NB4 (cell line): Measurements from ENCODE around the gene NR2F2.

Experiments
- POLR2A ChIP-seq: IDR thresholded peaks from 2 replicates; pipeline ENCODE4 v1.6.1; 2011; ENCODE audit warnings: mild to moderate bottlenecking; ENCODE audit not compliant: insufficient read length; ENCODE audit errors: extremely low read depth
- TF ChIP-seq, protein P1 (sequence below): IDR thresholded peaks from one replicate; pipeline ENCODE4 v1.5.1; 2012; ENCODE audit warnings: low read depth, low read length

DNA sequence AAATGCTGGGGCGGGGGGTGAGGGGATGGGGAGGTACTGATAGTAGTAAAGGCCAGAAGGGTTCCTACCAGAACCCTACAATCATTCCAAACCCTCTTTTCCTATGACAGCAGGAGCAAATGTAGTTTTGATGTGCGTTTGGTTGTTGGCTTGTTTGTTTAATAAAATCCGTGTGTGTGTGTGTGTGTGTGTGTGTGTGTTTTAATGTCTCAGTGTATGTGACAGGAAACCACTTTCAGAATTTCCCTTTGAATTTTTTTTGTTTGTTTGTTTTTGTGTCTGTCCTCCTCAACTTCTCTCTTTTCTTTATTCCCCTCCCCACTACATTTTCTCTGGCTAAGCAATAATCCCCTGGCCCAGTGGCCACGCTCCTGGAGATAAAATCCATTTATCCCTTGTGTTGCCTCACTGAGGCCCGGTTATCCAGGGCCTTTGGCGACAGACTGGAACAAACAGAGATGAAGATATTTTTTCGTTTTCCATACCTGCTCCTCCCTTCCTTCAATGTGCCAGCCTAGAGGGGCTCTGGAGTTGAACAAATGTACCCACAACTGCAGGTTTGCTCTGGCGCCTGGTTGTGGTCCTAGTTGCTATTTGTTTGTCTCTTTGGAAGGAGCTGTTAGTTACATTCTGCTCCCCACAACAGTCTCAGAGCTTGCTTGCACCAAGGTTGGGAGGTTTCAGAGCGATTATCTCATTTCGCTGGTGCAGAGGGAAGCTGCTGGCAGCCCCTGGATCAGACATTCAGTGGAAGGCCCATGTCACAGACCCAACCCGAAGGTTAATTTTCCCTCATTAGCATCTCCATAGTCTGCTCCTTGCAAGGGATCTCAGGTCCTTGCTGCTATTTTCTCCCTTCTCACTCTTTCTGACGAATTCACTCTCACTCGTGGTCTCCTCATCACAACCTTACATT lies 17.9 kb downstream of the NR2F2 start:
- TF ChIP-seq, protein P1, sequence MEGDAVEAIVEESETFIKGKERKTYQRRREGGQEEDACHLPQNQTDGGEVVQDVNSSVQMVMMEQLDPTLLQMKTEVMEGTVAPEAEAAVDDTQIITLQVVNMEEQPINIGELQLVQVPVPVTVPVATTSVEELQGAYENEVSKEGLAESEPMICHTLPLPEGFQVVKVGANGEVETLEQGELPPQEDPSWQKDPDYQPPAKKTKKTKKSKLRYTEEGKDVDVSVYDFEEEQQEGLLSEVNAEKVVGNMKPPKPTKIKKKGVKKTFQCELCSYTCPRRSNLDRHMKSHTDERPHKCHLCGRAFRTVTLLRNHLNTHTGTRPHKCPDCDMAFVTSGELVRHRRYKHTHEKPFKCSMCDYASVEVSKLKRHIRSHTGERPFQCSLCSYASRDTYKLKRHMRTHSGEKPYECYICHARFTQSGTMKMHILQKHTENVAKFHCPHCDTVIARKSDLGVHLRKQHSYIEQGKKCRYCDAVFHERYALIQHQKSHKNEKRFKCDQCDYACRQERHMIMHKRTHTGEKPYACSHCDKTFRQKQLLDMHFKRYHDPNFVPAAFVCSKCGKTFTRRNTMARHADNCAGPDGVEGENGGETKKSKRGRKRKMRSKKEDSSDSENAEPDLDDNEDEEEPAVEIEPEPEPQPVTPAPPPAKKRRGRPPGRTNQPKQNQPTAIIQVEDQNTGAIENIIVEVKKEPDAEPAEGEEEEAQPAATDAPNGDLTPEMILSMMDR: no peak
- TF ChIP-seq POLR2A: no peak
